Measurements from ENCODE around the gene LYRM4.

DNA sequence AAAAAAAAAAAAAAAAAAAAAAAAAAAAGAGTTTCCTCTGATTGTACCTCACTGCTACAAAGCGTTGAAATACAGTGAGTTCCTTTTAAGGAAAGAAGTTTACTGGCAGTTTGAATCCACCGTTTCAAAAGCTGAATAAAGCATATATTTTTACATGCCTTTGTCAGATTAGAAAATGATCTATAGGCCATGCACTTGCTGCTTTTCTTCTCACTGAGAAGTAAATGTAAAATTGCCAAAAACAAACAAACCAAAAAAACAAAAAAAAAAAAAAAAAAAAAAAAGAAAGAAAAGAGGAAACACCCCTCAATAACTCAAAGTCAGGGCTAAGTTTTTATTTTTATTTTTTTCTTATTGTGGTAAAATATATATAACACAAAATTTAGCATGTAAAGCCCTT is 81.9 kb downstream of the LYRM4 start:
- TF ChIP-seq POLR2A (IDR thresholded peaks at IDR 0.05; ENCODE audit: low read depth) (no peak), POLR2AphosphoS5 (IDR thresholded peaks at IDR 0.05) (no peak)

All from esophagus muscularis mucosa (tissue), 2 donors.